HG03442 (cell line): ENCODE data around the gene EYA2.

Experiments
- ATAC-seq: cut with Tn5 transposase; IDR thresholded peaks from one replicate; pipeline ENCODE4 v1.9.1; 2021; ENCODE audit warnings: mild to moderate bottlenecking, moderate library complexity; ENCODE audit not compliant: unreplicated experiment

EYA2 gene

GRCh38 chr20:47099093-47099492, 204.4 kb downstream of the EYA2 start:
- no peak for ATAC-seq

- no peak for ATAC-seq
Measured at GRCh38 chr20:47099825-47100441, 205.3 kb downstream of the EYA2 start.

GRCh38 chr20:47102629-47103028, 208.0 kb downstream of the EYA2 start:
- ATAC-seq: no peak

- ATAC-seq: no peak
Measured at GRCh38 chr20:47106786-47107185, 212.1 kb downstream of the EYA2 start.

- ATAC-seq: no peak
Measured at GRCh38 chr20:47108994-47109393, 214.4 kb downstream of the EYA2 start.

GRCh38 chr20:47110819-47111218, 216.2 kb downstream of the EYA2 start:
- no peak for ATAC-seq

- no peak for ATAC-seq
Measured at GRCh38 chr20:47111576-47111975, 216.9 kb downstream of the EYA2 start.

- no peak for ATAC-seq
Measured at GRCh38 chr20:47113362-47114109, 218.9 kb downstream of the EYA2 start.

- no peak for ATAC-seq
Measured at GRCh38 chr20:47115694-47116093, 221.1 kb downstream of the EYA2 start.

- no peak for ATAC-seq
Measured at GRCh38 chr20:47117371-47117770, 222.7 kb downstream of the EYA2 start.

GRCh38 chr20:47117773-47118172, 223.1 kb downstream of the EYA2 start:
- ATAC-seq: no peak

- no peak for ATAC-seq
Measured at GRCh38 chr20:47118206-47118605, 223.6 kb downstream of the EYA2 start.

- ATAC-seq: no peak
Measured at GRCh38 chr20:47118641-47119040, 224.0 kb downstream of the EYA2 start.

- ATAC-seq: no peak
Measured at GRCh38 chr20:47120346-47120936, 225.8 kb downstream of the EYA2 start.

- ATAC-seq: no peak
Measured at GRCh38 chr20:47122560-47122959, 227.9 kb downstream of the EYA2 start.

GRCh38 chr20:47124181-47124717, 229.6 kb downstream of the EYA2 start:
- no peak for ATAC-seq

- no peak for ATAC-seq
Measured at GRCh38 chr20:47125508-47125757, 230.8 kb downstream of the EYA2 start.

GRCh38 chr20:47125758-47126591, 231.3 kb downstream of the EYA2 start:
- no peak for ATAC-seq

GRCh38 chr20:47126709-47127108, 232.1 kb downstream of the EYA2 start:
- ATAC-seq: no peak

- ATAC-seq: no peak
Measured at GRCh38 chr20:47127546-47127945, 232.9 kb downstream of the EYA2 start.

GRCh38 chr20:47127999-47128398, 233.4 kb downstream of the EYA2 start:
- ATAC-seq: no peak
